SU-DHL-6 (cell line): ENCODE results near the gene ZNG1F.
A peak's percentile ranks its signal among the peaks of the same experiment; 100 is the strongest.
"Not testable (repeated sequence)": the region's sequence is repeated elsewhere in the genome, so short reads cannot be mapped to it uniquely, and the experiment has no call there.

Experiments used
- H2AFZ ChIP-seq: fragments of 200-600 bp; sonication (generic); 2 replicates; pipeline ENCODE4 v1.6.1; 2014; ENCODE audit warnings: low read depth, mild to moderate bottlenecking, moderate library complexity, mixed read lengths, antibody characterized with exemption, low read length; ENCODE audit not compliant: severe bottlenecking
- H3F3A ChIP-seq: fragments of 200-600 bp; shearing (Covaris generic); 2 replicates; pipeline ENCODE4 v1.6.0; 2016; ENCODE audit warnings: antibody characterized with exemption, mild to moderate bottlenecking; ENCODE audit not compliant: insufficient read depth
- H3K27ac ChIP-seq: fragments of 200-600 bp; sonication (generic); 2 replicates; pipeline ENCODE4 v1.5.1; 2016; ENCODE audit warnings: low read depth, mild to moderate bottlenecking, low read length, moderate library complexity, mixed read lengths
- H3K27me3 ChIP-seq: fragments of 200-600 bp; sonication (generic), shearing (Covaris generic); 2 replicates; pipeline ENCODE4 v1.6.0; 2014; ENCODE audit warnings: mild to moderate bottlenecking, low read length
- H3K36me3 ChIP-seq: fragments of 200-600 bp; sonication (generic); 2 replicates; pipeline ENCODE4 v1.6.1; 2014; ENCODE audit warnings: mild to moderate bottlenecking, low read length, mixed read lengths
- H3K4me2 ChIP-seq: fragments of 300-600, 200-600 bp; shearing (Covaris generic), sonication (generic); 2 replicates; pipeline ENCODE4 v1.6.0; 2014; ENCODE audit warnings: low read length, low read depth, mild to moderate bottlenecking; ENCODE audit not compliant: poor library complexity, severe bottlenecking
- H3K4me3 ChIP-seq: fragments of 200-600 bp; sonication (generic); 2 replicates; pipeline ENCODE4 v1.5.1; 2014; ENCODE audit warnings: antibody characterized with exemption, low read length, mild to moderate bottlenecking, mixed read lengths; ENCODE audit not compliant: insufficient read depth, poor library complexity, severe bottlenecking
- H3K79me2 ChIP-seq: fragments of 200-600 bp; sonication (generic); 2 replicates; pipeline ENCODE4 v1.6.1; 2014; ENCODE audit warnings: mild to moderate bottlenecking, low read length, moderate library complexity; ENCODE audit not compliant: insufficient read depth
- H3K9ac ChIP-seq: fragments of 200-600 bp; sonication (generic); 2 replicates; pipeline ENCODE4 v1.7.0; 2014; ENCODE audit warnings: mild to moderate bottlenecking, low read length
- H3K9me2 ChIP-seq: fragments of 200-600 bp; sonication (generic); replicated peaks from 2 replicates; pipeline ENCODE4 v1.6.1; 2014; ENCODE audit warnings: low read length; ENCODE audit not compliant: insufficient read depth
- H3K9me3 ChIP-seq: fragments of 200-600 bp; sonication (generic); 2 replicates; pipeline ENCODE4 v1.6.1; 2014; ENCODE audit warnings: low read length, mixed read lengths; ENCODE audit not compliant: insufficient read depth
- H4K20me1 ChIP-seq: fragments of 200-600 bp; sonication (generic); 2 replicates; pipeline ENCODE4 v1.6.1; 2014; ENCODE audit warnings: low read depth, mild to moderate bottlenecking, antibody characterized with exemption, low read length, moderate library complexity, mixed read lengths
- TF ChIP-seq, protein P1 (sequence below): fragments of 200-600 bp; sonication (generic); IDR thresholded peaks from one replicate; pipeline ENCODE4 v1.5.1; 2017; ENCODE audit warnings: antibody characterized with exemption, mild to moderate bottlenecking, low read length, moderate library complexity; ENCODE audit not compliant: insufficient read depth, poor library complexity, severe bottlenecking

The ZNG1F gene

DNA sequence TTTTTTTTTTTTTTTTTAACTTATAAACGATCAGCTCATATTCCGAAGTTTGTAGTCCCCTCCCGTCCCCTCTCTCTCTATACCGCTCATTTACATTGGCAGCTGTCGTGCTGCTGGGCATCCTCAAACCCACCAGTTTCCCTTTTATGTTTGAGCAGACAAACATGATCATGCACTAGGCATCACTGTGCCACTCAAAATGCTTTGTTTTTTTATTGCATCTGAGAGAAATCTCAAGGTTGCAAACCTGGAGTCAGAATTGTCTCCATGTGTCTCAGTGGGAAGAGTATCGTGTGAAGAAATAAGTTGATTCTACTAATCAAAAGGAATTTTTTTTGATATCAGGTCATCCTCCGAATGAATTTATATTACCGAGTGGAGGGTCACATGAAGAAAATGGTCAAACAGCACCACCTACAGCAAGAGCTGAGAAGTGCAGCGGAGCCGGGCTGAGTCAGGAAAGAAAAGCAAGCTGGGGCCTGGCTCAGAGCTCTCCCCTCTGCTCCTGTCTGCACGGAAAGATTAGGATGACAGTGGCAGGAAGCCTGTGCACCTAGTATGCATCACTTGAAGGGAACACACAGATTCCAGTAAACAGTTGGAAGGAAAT lies 100.6 kb downstream of the ZNG1F start:
- not testable (repeated sequence) for H3K79me2 ChIP-seq, H3K4me3 ChIP-seq, H3K27me3 ChIP-seq, H3K36me3 ChIP-seq, H2AFZ ChIP-seq, H3K9me3 ChIP-seq, H4K20me1 ChIP-seq, H3K27ac ChIP-seq, H3F3A ChIP-seq, H3K9me2 ChIP-seq, H3K9ac ChIP-seq
- TF ChIP-seq, protein P1, sequence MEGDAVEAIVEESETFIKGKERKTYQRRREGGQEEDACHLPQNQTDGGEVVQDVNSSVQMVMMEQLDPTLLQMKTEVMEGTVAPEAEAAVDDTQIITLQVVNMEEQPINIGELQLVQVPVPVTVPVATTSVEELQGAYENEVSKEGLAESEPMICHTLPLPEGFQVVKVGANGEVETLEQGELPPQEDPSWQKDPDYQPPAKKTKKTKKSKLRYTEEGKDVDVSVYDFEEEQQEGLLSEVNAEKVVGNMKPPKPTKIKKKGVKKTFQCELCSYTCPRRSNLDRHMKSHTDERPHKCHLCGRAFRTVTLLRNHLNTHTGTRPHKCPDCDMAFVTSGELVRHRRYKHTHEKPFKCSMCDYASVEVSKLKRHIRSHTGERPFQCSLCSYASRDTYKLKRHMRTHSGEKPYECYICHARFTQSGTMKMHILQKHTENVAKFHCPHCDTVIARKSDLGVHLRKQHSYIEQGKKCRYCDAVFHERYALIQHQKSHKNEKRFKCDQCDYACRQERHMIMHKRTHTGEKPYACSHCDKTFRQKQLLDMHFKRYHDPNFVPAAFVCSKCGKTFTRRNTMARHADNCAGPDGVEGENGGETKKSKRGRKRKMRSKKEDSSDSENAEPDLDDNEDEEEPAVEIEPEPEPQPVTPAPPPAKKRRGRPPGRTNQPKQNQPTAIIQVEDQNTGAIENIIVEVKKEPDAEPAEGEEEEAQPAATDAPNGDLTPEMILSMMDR, result peak; percentile 12
- peak overlapping the region; percentile 32 for H3K4me2 ChIP-seq

DNA sequence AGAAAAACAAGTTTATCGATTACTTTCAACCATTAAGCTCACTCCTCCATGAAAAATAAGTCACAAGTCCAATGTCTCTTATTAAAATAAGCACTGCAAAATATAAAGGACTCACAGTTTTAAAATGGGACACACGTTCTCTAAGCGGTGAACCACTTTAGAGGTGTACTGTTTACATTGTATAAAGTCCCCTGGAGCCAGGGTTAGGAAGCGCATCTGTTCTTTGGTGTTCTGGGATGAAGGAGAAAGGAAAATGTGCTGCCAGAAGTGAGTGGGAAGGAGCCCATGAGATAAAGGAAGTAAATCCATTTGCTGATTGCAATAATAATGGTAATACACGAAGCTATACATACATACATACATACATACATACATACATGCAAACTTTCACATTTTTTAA lies 101.2 kb downstream of the ZNG1F start:
- not testable (repeated sequence) for H3K27me3 ChIP-seq, H3K27ac ChIP-seq, H3K9ac ChIP-seq, H3K9me2 ChIP-seq, H2AFZ ChIP-seq, H3K4me2 ChIP-seq, H3K36me3 ChIP-seq, H3K79me2 ChIP-seq, H3K4me3 ChIP-seq, H3K9me3 ChIP-seq, H3F3A ChIP-seq, H4K20me1 ChIP-seq

DNA sequence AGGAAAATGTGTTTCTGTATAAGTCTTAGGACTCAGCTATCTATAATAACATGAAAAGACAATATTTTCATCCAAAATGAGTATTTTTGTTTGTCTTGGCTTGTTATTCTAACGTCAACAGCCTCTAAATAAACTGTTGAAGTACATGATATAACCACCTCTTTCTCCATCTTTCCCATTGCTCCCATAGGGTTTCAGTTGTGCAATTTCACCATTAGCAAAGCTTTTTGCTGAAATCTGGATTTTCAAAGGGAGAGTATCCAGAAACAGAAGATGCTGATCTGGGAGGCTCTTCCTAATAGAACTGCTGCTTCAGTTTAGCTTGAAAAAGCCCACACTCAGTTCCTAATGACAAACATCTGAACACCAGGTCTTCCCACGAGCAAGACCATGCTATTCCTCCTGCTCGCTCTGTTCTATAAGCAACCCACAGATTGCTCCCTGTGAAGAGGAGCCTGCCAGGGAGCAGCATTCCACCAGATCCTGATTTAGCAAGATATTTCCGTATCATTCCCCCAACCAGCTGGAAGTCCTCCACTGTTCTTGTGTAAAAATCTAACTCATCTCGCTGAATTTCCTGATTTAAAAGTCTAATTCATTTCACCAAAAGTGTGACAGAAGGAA lies 101.8 kb downstream of the ZNG1F start:
- H3F3A ChIP-seq, H3K4me2 ChIP-seq, H4K20me1 ChIP-seq, H2AFZ ChIP-seq, H3K27ac ChIP-seq, H3K9ac ChIP-seq, H3K79me2 ChIP-seq, H3K9me3 ChIP-seq, H3K9me2 ChIP-seq, H3K36me3 ChIP-seq, H3K4me3 ChIP-seq, H3K27me3 ChIP-seq: not testable (repeated sequence)

DNA sequence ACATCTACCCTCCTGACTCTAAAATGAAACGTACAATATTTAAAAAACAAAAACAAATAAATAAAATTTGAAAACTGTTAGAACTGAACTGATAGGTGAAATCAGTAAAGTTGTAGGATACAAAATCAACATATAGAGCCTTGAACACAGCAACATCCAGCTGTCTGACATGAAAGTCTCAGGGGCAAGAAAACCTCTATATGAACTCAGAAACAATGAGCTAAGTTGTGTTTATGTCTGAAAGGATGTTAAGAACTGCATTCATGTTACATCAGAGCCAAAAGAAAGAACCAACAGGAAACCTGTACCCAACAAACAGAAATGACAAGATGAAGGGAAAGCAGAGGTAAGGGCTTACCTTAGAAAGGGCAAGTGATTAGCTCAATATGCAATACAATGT lies 102.4 kb downstream of the ZNG1F start:
- H3K79me2 ChIP-seq, H3K9me2 ChIP-seq, H3K9ac ChIP-seq, H4K20me1 ChIP-seq, H2AFZ ChIP-seq, H3F3A ChIP-seq, H3K36me3 ChIP-seq, H3K27me3 ChIP-seq, H3K9me3 ChIP-seq, H3K27ac ChIP-seq, H3K4me2 ChIP-seq, H3K4me3 ChIP-seq: not testable (repeated sequence)

DNA sequence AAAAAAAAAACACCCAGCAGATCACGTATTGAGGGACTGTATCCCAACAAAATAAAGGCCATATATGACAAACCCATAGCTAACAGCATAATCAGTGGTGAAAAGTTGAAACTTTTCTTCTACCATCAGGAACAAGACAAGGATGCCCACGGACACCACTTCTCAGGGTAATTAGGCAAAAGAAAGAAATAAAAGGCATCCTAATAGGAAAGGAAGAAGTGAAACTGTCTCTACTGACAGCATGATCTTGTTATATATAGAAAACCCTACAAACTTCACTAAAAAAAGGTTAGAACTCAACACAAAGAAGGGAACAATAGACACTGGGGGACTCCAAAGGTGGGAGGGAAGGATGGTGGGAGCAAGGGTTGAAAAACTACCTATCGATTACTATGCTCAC lies 102.9 kb downstream of the ZNG1F start:
- H3K27me3 ChIP-seq, result not testable (repeated sequence)

DNA sequence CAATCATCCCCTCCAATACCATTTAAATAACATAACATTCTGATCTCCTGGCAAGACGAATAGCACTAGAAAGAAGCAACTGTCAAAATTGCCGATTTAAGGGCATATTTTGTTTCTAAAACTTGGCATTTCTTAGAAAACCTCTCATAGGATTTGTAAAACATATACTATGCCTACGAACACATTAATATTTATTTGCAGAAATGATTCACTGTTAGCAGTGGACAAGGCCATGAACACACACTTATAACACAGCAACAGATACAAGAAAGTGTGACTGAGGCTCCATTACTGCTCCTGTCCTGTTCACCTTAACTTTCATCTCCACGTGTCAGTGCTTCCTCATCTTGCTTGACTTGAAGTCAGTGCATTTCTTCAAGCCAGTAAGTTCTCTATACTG lies 106.8 kb downstream of the ZNG1F start:
- H4K20me1 ChIP-seq, H3K4me2 ChIP-seq, H2AFZ ChIP-seq, H3K36me3 ChIP-seq, H3K79me2 ChIP-seq, H3K27ac ChIP-seq, H3K27me3 ChIP-seq, H3K9me2 ChIP-seq, H3F3A ChIP-seq, H3K4me3 ChIP-seq, H3K9me3 ChIP-seq, H3K9ac ChIP-seq: not testable (repeated sequence)

More for the DNA sequence above, 102.9 kb downstream of the ZNG1F start:
- not testable (repeated sequence) for H3K79me2 ChIP-seq, H4K20me1 ChIP-seq, H3K9ac ChIP-seq, H2AFZ ChIP-seq, H3K4me3 ChIP-seq, H3F3A ChIP-seq, H3K27ac ChIP-seq, H3K36me3 ChIP-seq, H3K9me2 ChIP-seq, H3K4me2 ChIP-seq, H3K9me3 ChIP-seq
